Measurements from ENCODE around the gene RIMS1. TPM values are rescaled to one million over a fixed set of nuclear protein-coding genes. Genes with fewer than 3 reads are reported as not detected.

RIMS1 gene
- total RNA-seq, 3 donors from 2014 or later (not counting 1 experiment from before 2014, with no cell fraction given) = not detected

GRCh38 chr6:72305971-72306370 is 419.6 kb downstream of the RIMS1 start:
- H3K4me3 Mint-ChIP-seq = no peak overlapping the region
- no peak for TF ChIP-seq CTCF (IDR thresholded peaks at IDR 0.05)
- no peaks in the 10 kb centered on the region for H3K27me3 ChIP-seq (ENCODE audit: control insufficient read depth, insufficient read depth, low read length)
- H3K27ac Mint-ChIP-seq = no peak overlapping the region
- no peaks in the 10 kb centered on the region for H3K4me1 ChIP-seq (ENCODE audit: control insufficient read depth, insufficient read depth, low read length)
- ATAC-seq (no peak), DNase-seq (no peak)
- no peak overlapping the region for H3K27ac ChIP-seq (ENCODE audit: low read length)
- H3K4me3 ChIP-seq (ENCODE audit: low read length) = no peak overlapping the region
- H3K4me1 Mint-ChIP-seq = no peaks in the 10 kb centered on the region
- H3K9me3 ChIP-seq (ENCODE audit: control insufficient read depth, insufficient read depth, low read length) = no peaks in the 10 kb centered on the region
- H3K36me3 ChIP-seq (ENCODE audit: control insufficient read depth, insufficient read depth, low read length) = no peaks in the 10 kb centered on the region
- no peaks in the 10 kb centered on the region for H3K27me3 Mint-ChIP-seq (ENCODE audit: low read depth in 2 of 2)
- intact Hi-C loops (cut with micrococcal nuclease) = no loop called here
- H3K36me3 Mint-ChIP-seq = no peaks in the 10 kb centered on the region
- 100% methylated on average over 2 of the region's 2 CpGs for WGBS (ENCODE audit: insufficient coverage)
- no peaks in the 10 kb centered on the region for H3K9me3 Mint-ChIP-seq

- no peaks in the 10 kb centered on the region for H3K36me3 Mint-ChIP-seq
- ATAC-seq (no peak), DNase-seq (no peak)
- H3K9me3 Mint-ChIP-seq = peaks cover 0 to 2% of the 10 kb centered on the region in 2 donors
- Histone ChIP-seq H3K27me3 (ENCODE audit: control insufficient read depth, insufficient read depth, low read length) (no peaks in the 10 kb centered on the region), H3K4me3 (ENCODE audit: low read length) (no peak overlapping the region), H3K27ac (ENCODE audit: low read length) (no peak overlapping the region), H3K36me3 (ENCODE audit: control insufficient read depth, insufficient read depth, low read length) (no peaks in the 10 kb centered on the region), H3K4me1 (ENCODE audit: control insufficient read depth, insufficient read depth, low read length) (no peaks in the 10 kb centered on the region), H3K9me3 (ENCODE audit: control insufficient read depth, insufficient read depth, low read length) (no peaks in the 10 kb centered on the region)
- intact Hi-C loops (cut with micrococcal nuclease) = no loop called here
- 86% methylated on average over 7 of the region's 9 CpGs for WGBS (ENCODE audit: insufficient coverage)
- H3K4me1 Mint-ChIP-seq = no peaks in the 10 kb centered on the region
- H3K27me3 Mint-ChIP-seq (ENCODE audit: low read depth in 2 of 2) = no peaks in the 10 kb centered on the region
- no peak overlapping the region for H3K27ac Mint-ChIP-seq
- H3K4me3 Mint-ChIP-seq = no peak overlapping the region
- TF ChIP-seq CTCF (IDR thresholded peaks at IDR 0.05) = no peak
Measured at GRCh38 chr6:72316675-72317380, 430.5 kb downstream of the RIMS1 start.

GRCh38 chr6:72321788-72322187 is 435.4 kb downstream of the RIMS1 start:
- H3K27ac Mint-ChIP-seq = no peak overlapping the region
- H3K4me3 Mint-ChIP-seq = no peak overlapping the region
- no peaks in the 10 kb centered on the region for H3K9me3 ChIP-seq (ENCODE audit: control insufficient read depth, insufficient read depth, low read length)
- no peak overlapping the region for H3K4me3 ChIP-seq (ENCODE audit: low read length)
- no peak for TF ChIP-seq CTCF (IDR thresholded peaks at IDR 0.05)
- H3K27ac ChIP-seq (ENCODE audit: low read length) = no peak overlapping the region
- no peaks in the 10 kb centered on the region for H3K4me1 ChIP-seq (ENCODE audit: control insufficient read depth, insufficient read depth, low read length)
- H3K36me3 Mint-ChIP-seq = no peaks in the 10 kb centered on the region
- peaks cover 2% of the 10 kb centered on the region in 2 donors for H3K9me3 Mint-ChIP-seq
- intact Hi-C loops (cut with micrococcal nuclease) = no loop called here
- H3K4me1 Mint-ChIP-seq = no peaks in the 10 kb centered on the region
- H3K36me3 ChIP-seq (ENCODE audit: control insufficient read depth, insufficient read depth, low read length) = no peaks in the 10 kb centered on the region
- ATAC-seq (no peak), DNase-seq (no peak)
- H3K27me3 ChIP-seq (ENCODE audit: control insufficient read depth, insufficient read depth, low read length) = no peaks in the 10 kb centered on the region
- no peaks in the 10 kb centered on the region for H3K27me3 Mint-ChIP-seq (ENCODE audit: low read depth in 2 of 2)

- no peaks in the 10 kb centered on the region for H3K4me1 ChIP-seq (ENCODE audit: control insufficient read depth, insufficient read depth, low read length)
- no peaks in the 10 kb centered on the region for H3K36me3 ChIP-seq (ENCODE audit: control insufficient read depth, insufficient read depth, low read length)
- Mint-ChIP-seq H3K27me3 (ENCODE audit: low read depth in 2 of 2) (no peaks in the 10 kb centered on the region), H3K27ac (no peak overlapping the region), H3K4me3 (no peak overlapping the region), H3K4me1 (no peaks in the 10 kb centered on the region), H3K36me3 (no peaks in the 10 kb centered on the region), H3K9me3 (peaks cover 2% of the 10 kb centered on the region in 2 donors)
- DNase-seq = no peak
- H3K9me3 ChIP-seq (ENCODE audit: control insufficient read depth, insufficient read depth, low read length) = no peaks in the 10 kb centered on the region
- H3K4me3 ChIP-seq (ENCODE audit: low read length) = no peak overlapping the region
- no peaks in the 10 kb centered on the region for H3K27me3 ChIP-seq (ENCODE audit: control insufficient read depth, insufficient read depth, low read length)
- no peak overlapping the region for H3K27ac ChIP-seq (ENCODE audit: low read length)
- intact Hi-C loops (cut with micrococcal nuclease) = no loop called here
- 69% methylated on average over 2 of the region's 2 CpGs for WGBS (ENCODE audit: insufficient coverage)
- no peak for TF ChIP-seq CTCF (IDR thresholded peaks at IDR 0.05)
- no peak for ATAC-seq
Measured at GRCh38 chr6:72322771-72323170, 436.4 kb downstream of the RIMS1 start.
